ENCODE data around the gene CHD3. TPM values are rescaled to one million over a fixed set of nuclear protein-coding genes. Genes with fewer than 3 reads are reported as not detected.

Gene CHD3
- total RNA-seq, result 10 to 100 TPM; 17.6 to 44.7 TPM

- no peaks in the 10 kb centered on the region for H3K27me3 ChIP-seq
- no peak for DNase-seq (ENCODE audit: low spot score)
- no peak for TF ChIP-seq CTCF (IDR thresholded peaks at IDR 0.05)
- peak within 1 kb of the TSS; percentile 88 to 90 for H3K27ac ChIP-seq
- H3K36me3 ChIP-seq, result peaks cover 7% of the 10 kb centered on the region
- H3K4me3 ChIP-seq, result peak within 1 kb of the TSS; percentile 17 to 87
- H3K9me3 ChIP-seq, result no peaks in the 10 kb centered on the region
- peaks cover 0 to 47% of the 10 kb centered on the region in 2 donors for H3K4me1 ChIP-seq
Observed at GRCh38 chr17:7888184-7888920, at the start of gene CHD3. Gene CHD3, plus strand, starts transcription at chr17:7888789. Its CDS starts 212 bp downstream, at chr17:7889001.

GRCh38 chr17:7839190-7839875, 49.3 kb upstream of the CHD3 start:
- no peak for TF ChIP-seq CTCF (IDR thresholded peaks at IDR 0.05)
- H3K4me1 ChIP-seq, result peaks cover 0 to 57% of the 10 kb centered on the region in 2 donors
- no peaks in the 10 kb centered on the region for H3K36me3 ChIP-seq
- DNase-seq (ENCODE audit: low spot score), result no peak
- no peaks in the 10 kb centered on the region for H3K9me3 ChIP-seq
- H3K27ac ChIP-seq, result peak overlapping the region; percentile 99 to 100
- H3K27me3 ChIP-seq, result no peaks in the 10 kb centered on the region
- H3K4me3 ChIP-seq, result no peak overlapping the region

GRCh38 chr17:7839876-7840261, 48.7 kb upstream of the CHD3 start:
- H3K27me3 ChIP-seq, result no peaks in the 10 kb centered on the region
- H3K4me3 ChIP-seq, result no peak overlapping the region
- no peak for TF ChIP-seq CTCF (IDR thresholded peaks at IDR 0.05)
- DNase-seq (ENCODE audit: low spot score), result no peak
- H3K27ac ChIP-seq, result peak overlapping the region; percentile 98 to 100
- no peaks in the 10 kb centered on the region for H3K36me3 ChIP-seq
- H3K9me3 ChIP-seq, result no peaks in the 10 kb centered on the region
- peaks cover 0 to 57% of the 10 kb centered on the region in 2 donors for H3K4me1 ChIP-seq

- Histone ChIP-seq H3K36me3 (no peaks in the 10 kb centered on the region), H3K9me3 (no peaks in the 10 kb centered on the region), H3K4me1 (peaks cover 0 to 63% of the 10 kb centered on the region in 2 donors), H3K27me3 (no peaks in the 10 kb centered on the region), H3K27ac (peak overlapping the region; percentile 98 to 100), H3K4me3 (no peak overlapping the region)
- DNase-seq (ENCODE audit: low spot score), result no peak
- no peak for TF ChIP-seq CTCF (IDR thresholded peaks at IDR 0.05)
Observed at GRCh38 chr17:7840441-7840840, 48.1 kb upstream of the CHD3 start.

GRCh38 chr17:7840875-7841274, 47.7 kb upstream of the CHD3 start:
- no peak for TF ChIP-seq CTCF (IDR thresholded peaks at IDR 0.05)
- peaks cover 0 to 66% of the 10 kb centered on the region in 2 donors for H3K4me1 ChIP-seq
- no peaks in the 10 kb centered on the region for H3K27me3 ChIP-seq
- H3K4me3 ChIP-seq, result peak overlapping the region in 1 of 2 donors; percentile 73
- H3K9me3 ChIP-seq, result no peaks in the 10 kb centered on the region
- H3K27ac ChIP-seq, result peak overlapping the region; percentile 98 to 100
- DNase-seq (ENCODE audit: low spot score), result no peak
- H3K36me3 ChIP-seq, result no peaks in the 10 kb centered on the region

All from right atrium auricular region (tissue), 2 donors.